ENCODE measurements around the gene ANKRD42.
"Not testable (repeated sequence)": the region's sequence is repeated elsewhere in the genome, so short reads cannot be mapped to it uniquely, and the experiment has no call there.

Gene ANKRD42

DNA sequence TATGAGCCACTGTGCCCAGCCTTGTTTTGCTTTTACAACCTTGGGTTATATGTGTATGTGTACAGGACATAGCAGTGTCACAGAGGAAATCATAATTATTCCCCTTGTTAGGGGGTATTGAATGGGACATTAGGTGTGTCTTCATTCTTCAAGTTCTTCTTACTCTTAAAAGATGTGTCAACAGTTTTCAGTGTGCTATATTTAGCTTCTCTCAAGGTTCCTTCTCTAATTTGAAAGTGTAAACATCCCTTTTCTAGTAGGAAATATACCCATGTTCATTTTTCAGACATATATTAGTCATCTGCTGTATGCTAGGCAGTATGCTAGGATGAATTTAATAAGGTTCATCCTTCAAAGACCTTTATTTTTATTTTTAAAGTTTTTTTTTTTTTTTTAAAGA lies 19.5 kb upstream of the ANKRD42 start:
- no peak for DNase-seq

DNA sequence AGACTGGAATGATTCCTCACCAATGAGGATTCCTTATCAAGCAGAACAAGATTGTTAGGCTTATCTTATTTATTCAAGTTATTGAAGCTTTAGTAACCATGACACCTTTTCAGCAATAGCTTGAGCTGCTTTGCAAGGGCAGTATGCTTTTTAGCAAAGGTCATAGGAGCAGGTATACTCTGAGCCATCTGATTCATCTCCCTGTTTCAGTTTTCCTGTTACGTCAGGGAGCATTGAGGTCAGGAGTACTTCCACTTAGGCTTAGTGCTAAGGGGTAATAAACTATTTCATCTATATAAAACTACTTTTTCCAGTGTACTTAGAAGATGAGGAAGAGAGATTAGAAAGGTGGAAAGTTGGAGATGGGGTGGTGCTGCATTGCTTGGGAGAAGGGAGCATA lies 17.7 kb upstream of the ANKRD42 start:
- DNase-seq: no peak

DNA sequence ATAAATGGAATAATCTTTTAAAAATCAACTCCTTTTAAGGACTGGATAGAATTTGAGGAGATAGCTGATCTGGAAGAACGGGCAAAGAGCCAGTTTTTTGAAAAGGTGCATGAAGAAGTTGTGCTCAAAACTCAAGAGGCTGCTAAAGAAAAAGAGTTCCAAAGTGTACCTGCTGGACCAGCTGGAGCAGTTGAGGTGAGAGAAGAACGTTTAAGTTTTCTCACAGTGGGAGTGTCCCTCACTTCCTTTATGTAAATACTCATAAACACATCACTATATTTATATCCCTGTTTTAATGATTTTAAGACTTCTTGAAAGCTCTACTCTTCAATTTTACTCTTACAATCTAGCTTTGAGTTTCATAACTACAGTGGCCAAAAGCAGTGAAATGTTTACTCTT lies 11.7 kb upstream of the ANKRD42 start:
- DNase-seq: no peak

DNA sequence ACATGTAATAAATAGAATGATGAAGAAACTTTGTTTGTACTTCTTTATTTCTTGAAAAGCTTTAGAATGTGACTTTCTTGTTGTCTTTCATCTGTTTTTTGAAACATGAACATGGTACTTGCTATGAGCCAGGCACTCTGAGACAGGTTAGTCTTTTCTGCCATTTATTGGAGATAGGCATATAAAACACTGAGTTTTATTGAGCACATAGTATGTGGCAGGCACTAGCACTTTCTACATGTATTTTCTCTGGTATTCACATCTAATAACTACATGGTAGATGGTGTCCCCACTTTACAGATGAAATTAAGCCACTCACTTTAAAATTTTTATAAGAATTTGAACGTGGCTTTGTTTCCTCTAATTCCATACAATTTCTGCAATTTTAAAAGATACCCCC lies 7.7 kb upstream of the ANKRD42 start:
- DNase-seq: no peak

- DNase-seq: no peak
Observed at GRCh38 chr11:83187465-83187864, 6.0 kb upstream of the ANKRD42 start.

GRCh38 chr11:83191491-83191890 lies 2.0 kb upstream of the ANKRD42 start:
- DNase-seq: no peak

GRCh38 chr11:83191986-83192385 lies 1.5 kb upstream of the ANKRD42 start:
- DNase-seq: no peak

DNA sequence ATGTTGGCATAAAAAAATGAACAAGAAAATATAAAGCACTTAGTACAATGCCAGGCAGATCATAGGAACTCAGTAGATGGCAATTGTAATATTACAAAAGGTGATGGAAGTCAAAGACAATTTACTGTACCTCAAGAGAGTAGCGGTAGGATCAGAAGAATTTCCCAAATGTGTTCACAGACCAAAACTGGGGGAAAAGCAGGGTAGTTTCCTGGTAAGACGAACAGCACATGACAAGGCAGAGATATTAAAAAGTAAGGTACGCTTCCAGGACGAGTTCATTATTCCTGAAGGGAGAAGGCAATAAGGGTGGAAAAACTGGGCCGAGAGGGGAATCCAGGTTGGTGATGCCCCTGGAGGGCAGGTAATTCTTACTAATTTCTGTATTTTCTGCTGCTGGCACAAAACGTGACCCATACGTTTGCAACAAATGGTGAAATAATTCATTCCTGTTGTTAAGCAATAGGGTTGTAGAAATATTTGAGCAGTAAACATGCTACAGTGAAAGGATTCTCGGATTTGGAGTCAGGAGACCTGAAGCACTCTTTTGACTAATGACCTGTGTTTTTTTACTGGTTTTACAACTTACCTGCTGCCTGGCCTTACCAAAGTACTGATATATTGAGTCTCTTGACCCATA lies 786 bp upstream of the ANKRD42 start:
- no peak for DNase-seq

DNA sequence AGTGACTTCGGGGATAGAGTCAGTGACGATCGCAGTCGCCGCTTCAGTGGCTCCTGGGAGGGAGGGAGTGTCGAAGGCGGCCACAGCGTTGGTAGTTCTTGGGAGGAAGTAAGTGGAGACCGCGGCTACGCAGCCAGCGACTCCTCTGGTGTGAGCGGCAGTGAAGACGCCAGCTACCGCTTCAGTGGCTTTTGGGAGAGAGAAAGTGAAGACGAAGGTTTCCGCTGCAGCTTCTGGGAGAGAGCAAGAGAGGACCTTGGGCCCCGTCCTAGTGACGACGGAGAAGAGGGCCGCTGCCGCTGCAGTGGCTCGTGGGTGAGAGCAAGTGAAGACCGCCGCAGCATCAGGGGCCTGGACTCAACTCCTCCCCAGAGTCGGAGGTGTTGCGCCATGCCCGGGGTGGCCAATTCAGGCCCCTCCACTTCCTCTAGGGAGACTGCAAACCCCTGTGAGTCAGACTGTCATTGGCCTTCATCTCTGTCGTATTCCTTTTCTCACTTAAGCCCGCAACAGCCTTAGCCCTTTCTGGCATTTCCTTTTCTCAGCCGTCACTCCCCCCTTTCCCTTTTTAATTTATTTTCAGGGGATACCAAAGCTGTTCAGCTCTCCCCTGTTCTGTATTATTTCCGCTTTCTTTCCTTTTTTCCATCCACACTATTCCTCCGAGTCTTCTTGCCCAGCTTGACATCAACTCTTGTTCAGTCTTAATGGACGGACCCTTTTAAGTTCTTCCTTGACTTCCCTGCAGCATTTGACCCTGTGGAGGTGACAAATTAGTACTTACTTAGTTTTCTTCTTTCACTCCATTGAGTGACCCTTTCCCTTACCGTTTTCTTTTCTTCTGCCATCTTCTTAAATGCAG lies 1.0 kb downstream of the ANKRD42 start:
- DNase-seq: peak in 10 of 14 donors; percentile 21 to 66 (median 40)

GRCh38 chr11:83195143-83195466 lies 1.6 kb downstream of the ANKRD42 start:
- no peak for DNase-seq

- DNase-seq: no peak
Observed at GRCh38 chr11:83195649-83196048, 2.1 kb downstream of the ANKRD42 start.

DNA sequence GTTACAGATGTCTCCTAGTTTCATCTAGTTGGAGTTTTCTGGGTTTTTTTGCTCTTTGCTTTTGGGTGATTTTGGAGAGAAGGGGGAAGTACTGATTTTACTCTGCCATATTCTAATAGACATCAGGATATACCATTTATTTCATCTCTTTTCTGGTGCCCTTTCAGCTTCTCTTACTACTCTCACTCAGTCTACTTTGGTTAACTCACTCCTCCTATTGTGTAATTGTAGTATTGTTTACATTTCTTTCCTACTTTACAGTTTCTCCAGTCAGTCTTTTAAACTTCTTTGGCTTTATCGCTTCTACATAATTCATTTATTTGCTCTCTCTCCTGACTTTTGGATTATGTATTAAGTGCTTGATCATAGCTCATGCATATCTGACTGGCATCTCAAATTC lies 6.5 kb downstream of the ANKRD42 start:
- DNase-seq: no peak

DNA sequence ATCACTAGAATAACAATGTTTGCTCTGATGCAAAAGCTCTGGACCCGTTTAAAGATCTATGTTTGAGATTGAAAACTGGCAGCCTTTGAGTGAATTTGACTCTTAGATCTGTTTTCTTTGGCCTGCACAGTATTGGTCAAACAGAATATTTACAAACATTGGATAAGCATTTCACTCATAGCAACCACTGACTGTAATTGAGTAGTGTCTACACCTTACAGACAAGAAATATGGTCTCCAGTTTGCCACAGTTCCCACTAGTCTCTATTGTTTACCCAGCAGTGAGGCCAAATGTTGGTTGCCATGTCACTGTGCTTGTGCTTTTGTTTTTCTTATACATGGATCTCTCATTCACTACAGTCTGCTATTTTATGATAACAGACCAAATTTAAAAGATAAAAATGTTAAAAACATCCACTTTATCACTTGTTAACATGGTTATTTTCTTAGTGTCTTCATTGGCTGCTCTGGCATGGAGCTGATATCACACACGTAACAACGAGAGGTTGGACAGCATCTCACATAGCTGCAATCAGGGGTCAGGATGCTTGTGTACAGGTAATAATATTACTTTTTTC lies 12.2 kb downstream of the ANKRD42 start:
- no peak for DNase-seq

DNA sequence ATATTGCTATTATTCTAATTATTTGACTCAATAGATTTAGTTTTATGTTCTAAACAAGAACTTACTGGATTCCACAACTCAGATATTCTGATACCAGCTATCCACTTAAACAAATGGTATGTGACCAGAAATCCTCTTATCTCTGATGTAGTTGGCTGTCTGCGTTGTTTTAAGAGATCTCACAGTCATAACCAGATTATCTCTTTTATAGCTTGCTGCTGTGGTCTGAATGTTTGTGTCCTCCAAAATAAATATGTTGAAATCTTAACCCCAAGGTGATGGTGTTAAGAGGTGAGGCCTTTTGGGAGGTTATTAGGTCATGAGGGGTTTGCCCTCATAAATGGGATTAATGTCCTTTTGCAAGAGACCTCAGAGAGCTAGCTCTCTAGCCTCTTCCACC lies 12.7 kb downstream of the ANKRD42 start:
- no peak for DNase-seq

DNA sequence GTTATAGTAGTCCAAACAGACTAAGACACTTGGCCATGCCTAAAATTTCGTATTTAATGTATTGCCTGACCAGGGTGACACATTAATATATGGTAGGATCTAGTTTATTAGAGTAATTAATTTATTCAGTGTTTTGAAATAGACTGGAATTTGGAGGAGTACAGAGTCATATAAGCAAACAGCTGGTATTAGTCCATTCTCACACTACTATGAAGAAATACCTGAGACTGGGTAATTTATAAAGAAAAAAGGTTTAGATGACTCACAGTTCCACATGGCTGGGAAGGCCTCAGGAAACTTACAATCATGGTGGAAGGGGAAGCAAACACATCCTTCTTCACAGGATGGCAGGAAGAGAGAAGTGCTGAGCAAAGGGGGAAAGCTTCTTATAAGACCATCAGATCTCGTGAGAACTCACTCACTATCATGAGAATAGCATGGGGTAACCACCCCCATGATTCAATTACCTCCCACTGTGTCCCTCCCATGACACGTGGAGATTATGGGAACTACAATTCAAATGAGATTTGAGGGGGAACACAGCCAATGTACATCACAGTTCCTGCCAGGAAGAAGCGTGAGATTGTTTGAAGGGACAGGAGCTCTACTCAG lies 13.4 kb downstream of the ANKRD42 start:
- not testable (repeated sequence) for DNase-seq

DNA sequence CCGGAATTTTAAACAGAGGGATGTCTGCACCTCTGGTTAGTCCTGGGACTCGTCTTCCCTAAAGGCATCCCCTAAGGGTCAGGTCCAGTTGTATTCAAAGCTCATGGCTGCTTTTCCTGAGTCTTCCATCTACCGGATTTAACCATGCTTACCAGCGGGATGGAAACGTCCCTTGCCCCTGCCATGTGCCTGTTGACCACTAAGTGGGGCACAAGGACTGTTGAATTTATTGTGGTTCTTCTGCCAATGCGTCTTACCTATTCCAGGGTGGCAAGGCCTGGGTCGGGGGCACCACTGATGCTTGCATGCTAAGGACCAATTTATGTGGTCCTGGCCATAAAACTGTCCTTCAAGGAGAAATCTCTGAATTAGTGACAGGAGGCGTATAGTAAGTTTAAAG lies 25.6 kb downstream of the ANKRD42 start:
- peak in 1 of 14 donors; percentile 1 for DNase-seq

GRCh38 chr11:83220260-83220659 lies 26.7 kb downstream of the ANKRD42 start:
- no peak for DNase-seq

DNA sequence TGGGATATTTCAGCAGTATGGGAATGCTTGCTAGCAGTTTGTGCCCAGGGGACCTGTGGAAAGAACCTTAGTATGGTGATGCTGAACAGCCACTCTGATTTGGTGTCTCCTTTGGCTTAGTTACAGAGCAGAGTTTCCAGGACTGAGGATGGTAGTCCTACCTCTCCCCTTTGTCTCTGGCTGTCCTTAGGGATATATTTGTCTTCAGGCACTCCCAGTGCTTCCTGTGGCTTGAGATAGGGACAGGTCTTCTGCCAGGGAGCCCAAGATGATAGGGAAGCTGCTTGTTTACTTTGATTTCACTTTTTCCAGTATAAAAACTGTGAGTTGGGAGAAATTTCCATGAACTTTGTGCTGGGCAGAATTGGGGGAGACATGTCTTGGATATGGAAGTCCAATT lies 28.2 kb downstream of the ANKRD42 start:
- DNase-seq: no peak

DNA sequence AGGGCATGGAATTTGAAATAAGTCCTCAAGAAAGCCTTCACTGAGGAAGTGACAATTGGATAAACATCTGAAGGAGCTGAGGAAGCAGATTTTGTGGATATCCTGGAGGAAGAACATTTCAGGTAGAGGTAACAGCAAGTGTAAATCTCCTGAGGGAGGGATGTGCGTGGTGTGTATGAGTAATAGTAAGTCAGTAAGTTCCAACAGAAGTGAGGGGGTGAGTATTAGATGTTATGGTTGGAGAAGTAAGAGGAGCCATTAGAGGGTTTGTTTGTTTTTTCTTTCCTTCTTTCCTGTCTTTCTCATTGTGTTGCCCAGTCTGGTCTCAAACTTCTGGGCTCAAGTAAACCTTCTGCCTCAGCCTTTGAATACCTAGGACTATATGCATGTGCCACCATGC lies 29.0 kb downstream of the ANKRD42 start:
- DNase-seq: no peak

GRCh38 chr11:83223457-83223856 lies 29.9 kb downstream of the ANKRD42 start:
- no peak for DNase-seq

DNA sequence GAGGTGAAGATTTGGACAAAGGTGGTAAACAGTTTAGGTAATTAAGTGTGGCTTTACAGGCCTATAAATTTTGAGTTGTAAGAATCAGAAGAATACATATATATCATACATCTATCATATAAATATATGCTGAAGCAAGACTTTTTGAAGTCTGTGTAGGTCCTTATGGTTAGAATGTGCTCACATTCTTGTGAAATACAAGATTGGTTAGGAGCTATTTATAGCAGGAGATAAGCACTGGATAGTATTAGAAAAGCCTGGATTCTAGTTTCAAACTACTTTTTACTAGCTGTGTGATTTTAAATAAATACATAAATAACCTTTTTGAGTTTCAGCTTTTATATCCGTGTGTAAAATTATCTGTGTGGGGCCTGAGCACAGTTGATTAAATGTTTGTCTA lies 42.3 kb downstream of the ANKRD42 start:
- DNase-seq: no peak

DNA sequence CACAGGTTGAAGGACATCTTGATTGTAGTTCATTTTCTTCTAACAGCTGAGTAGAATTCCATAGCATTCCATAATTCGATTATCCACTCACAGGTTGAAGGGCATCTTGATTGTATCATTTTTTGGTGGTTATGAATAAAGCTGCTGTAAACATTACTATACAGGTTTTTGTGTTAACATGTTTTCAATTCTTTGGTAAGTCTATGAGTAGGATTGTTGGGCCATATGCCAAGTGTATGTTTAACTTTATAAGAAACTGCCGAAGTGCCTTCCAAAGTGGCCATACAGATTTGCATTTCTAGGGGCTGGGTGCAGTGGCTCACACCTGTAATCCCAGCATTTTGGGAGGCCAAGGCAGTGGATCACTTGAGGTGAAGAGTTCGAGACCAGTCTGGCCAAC lies 44.6 kb downstream of the ANKRD42 start:
- DNase-seq: no peak

DNA sequence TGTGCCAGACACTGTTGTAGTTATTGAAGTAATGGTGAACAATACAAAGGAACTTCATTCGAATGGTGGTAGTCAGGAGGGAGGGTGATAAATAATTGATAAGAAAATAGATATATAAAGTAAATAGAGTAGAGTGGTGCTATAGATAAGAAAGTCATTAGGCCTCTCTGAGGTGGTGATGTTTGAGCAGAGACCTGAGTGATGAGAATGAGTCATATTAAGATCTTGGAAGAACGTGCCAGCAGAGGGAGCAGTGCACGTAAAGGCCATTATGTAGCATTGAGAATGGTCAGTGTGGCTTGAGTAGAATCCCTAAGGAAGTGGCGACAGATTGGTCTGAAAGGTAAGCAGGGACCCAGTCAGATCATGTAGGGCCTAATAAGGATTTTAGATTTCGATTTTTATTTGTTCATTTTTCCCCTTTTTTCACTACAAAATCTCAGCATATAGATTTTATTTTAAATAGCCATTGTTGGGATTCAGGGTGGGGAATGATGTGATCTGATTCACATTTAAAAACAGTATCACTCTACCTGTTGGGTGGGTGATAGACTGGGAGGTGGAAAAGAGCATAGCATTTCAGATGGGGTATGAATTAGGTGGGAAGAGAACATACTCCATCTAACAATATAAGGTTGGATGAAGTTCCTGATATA lies 47.9 kb downstream of the ANKRD42 start:
- DNase-seq: peak in 1 of 14 donors; percentile 5
